Stimulated activated CD8-positive, alpha-beta memory T cell treated with anti-CD3 and anti-CD28 coated beads, Interleukin-15, amount 100 ng/mL, for 1 hour (primary cell): Measurements from ENCODE around the gene TREM1.

ENCODE experiments used
- DNase-seq: peaks from one replicate; pipeline ENCODE4 v3.0.0-alpha.2; 2020; ENCODE audit warnings: low read depth

Gene TREM1

DNA sequence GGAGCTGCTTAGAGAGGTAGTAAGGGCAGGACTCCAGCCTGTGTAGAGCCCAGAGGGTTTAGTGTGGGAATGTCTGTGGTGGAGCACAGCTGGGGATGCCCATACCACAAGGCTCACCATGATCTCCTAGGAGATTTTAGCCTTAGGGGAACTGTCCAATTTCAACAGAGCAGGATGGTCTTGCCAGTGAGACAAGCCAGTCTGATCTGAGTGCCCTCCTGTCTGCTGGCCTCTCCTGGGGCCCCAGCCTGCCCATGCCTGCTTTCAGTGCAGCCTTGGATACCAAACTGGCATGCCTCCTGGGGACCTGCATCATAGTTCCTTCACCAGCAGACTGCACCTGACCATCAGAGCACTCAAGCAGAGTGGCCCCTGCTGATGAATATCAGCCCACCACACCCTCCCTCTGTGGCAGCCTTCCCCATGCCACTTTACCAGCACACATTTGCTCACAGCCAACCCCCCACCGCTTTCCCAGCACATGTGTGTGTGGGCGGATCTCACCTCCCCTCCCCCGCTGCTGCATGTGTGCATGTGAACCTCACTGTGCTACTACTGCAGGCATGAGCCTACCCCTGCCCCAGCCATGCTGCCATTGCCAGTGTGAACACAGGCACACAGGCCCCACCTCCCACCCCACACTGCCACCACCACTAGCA lies 7.9 kb upstream of the TREM1 start:
- no peak for DNase-seq

DNA sequence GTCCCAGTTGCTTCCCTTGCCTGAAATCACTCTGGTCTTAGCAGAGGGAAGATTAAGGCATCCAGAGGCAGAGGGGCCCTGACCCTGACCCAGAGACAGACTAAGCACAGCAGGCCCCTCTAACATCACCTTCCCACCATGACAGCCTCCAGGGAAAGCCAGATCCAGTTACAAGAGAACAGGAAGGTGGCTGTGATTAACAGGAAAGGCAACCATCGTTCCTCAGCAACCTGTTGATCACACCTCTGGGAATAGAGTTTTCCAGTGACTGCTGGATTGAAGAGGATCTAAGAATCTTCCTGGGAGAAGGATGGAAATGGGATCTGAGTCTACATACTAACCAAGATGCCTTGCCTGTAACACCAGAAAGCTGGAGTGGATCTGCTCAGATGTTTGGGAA lies 5.2 kb upstream of the TREM1 start:
- DNase-seq, result no peak

DNA sequence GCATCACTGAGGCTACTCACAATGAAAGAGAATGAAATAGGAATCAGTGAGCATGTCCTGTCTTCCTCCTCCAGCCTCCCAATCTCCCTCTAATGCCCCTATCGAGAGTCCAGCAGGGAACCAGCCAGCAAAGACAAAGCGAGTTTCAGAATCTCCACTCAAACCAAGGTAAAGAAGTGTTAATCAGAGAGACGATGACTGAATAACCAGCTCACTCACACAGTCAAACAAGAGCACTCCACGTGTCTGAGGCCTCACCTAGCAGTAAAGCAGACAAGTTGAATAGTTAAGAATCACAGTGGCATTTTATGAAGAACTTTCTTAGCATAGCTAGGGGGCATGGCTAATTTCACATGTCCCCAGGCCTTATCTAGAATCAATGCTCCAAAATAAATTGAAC lies 3.3 kb upstream of the TREM1 start:
- no peak for DNase-seq

DNA sequence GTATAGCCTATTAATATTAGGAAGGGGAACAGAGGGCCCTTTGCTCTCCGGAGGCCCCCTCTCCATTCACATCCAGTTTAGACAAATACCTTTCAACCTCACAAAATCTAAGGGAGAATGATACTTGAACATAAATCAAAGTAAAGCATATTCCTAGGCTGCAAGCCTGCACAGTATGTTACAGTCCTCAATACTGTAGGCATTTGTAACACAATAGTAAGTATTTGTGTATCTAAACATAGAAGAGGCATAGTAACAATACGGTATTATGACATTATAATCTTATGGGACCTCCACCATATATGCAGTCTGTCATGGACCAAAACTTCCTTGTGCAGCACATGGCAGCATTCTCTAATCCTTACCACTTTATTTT lies 2.3 kb upstream of the TREM1 start:
- DNase-seq, result no peak

DNA sequence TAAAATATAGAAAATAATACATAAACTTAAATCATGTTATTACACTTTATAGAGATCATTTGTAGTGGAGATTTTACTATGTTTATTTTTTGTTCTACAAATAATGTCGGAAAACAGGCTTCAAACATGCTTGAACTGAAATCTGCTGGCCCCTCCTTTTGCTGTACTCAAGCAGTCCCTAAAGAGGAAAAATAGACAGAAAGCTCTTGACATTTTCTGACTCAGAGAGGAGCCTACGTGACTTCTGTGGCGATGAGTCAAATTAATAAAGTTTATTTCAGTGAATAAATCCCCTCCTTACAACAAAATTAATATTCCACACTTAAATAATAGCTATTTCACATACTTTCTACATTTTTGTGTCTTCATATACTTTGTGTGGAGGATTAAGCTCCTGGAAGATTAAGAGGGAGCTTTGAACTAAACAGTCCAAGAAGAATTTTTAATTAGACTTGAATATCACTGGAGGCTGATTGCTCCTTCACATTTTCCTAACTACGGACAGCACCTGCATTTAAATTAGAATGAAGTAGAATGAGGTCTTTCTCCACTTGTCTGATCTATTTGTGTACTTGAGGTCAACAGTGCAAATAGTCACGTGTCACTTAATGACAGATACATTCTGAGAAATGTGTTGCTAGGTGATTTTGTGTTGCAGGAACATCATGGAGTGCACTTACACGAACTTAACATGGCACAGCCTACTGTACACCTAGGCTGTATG lies 1.7 kb upstream of the TREM1 start:
- no peak for DNase-seq

DNA sequence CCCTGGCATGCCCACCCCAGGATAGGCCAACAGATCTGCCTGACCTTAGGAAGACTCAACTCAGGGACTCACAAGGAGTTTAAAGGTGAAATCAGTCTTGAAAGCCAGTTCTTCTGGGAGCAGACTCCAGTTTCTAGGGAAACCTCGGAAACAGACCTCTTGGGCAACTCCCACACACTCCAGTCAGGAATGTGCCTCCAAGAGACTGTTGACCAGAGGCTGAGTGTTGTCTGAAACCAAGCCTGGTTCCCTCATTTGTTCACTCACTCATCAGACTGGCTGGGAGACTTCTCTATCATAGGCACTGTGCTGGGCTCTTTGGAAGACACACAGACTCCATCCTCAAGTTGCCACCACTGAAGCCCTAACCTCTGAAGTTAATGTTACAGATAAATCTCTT lies 1.8 kb downstream of the TREM1 start:
- no peak for DNase-seq

DNA sequence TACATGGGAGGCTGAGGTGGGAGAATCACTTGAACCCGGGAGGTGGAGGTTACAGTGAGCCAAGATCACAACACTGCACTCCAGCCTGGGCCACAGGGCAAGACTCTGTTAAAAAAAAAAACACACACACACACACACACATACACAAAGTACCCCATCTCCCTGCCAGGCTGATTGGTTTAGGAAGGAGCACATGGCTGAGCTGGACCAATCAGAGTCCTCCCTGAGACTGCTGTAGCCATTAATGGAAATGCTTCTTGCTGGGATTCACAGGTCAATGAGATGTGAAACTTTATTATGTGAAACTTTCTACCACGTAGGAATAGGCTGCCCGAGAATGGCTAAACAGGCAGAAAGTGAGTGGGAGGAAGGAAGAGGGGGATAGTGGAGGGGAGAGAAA lies 2.9 kb downstream of the TREM1 start:
- DNase-seq, result no peak

DNA sequence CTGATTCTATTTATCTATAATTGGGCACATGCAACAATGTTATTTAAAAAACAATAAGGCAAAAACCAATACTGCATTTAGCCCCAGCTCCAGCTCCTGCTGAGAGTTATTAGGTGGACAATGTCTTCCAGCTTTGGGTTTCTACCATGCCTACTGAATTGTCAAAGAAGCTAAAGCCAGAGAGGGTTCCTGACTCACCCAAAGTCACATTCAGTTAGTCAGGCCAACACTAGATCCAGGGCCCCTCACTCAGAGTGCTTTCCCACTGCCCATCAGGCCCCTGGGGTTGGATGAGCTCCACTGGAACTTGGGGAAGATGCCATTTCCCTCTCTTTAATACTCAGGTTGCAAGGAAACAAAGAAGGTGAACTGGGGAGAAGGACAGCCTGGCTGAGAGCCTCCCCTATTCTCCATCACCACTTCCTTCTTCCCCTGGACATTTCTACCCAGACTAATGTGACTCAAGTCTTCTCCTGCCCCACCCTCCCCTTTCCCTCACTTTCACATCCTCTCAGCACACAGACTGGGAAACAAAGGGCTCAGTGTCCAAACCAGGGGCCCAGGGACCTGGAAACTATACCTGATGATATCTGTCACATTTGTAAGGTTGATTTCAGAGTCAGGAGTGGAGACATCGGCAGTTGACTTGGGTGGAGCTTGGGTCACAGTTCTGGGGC lies 6.0 kb downstream of the TREM1 start:
- no peak for DNase-seq

DNA sequence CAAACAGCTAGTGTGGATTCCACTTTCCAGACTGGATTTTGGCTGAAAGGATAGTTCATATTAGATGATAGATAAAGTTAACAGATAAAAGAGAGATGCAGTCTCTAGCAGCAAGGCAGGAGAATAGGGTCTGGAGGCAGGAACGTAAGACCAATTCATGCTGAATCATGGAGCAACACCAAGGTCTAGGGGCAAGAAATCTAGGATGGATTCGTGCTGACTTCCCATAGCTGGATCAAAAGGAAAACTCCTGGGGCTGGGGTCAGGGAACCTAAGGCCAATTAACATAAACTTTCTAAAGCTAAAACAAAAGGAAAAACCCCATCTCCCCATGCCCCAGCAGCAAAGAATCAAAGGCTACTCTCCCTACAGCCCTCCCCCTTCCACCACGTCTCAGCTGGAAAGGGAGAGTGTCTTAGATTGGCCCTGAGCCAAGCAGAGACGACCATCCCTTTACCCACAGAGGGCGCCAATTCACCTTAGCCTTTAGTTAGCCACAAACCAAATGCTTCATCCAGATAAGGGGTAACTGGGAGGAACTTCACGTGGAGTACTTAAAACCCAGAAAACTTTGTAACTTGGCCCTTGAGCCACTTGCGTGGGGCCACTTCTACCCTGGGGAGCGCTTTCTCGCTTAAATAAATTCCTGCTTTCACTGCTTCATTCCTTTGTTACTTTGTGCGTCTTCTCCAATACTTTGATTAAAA lies 7.6 kb downstream of the TREM1 start:
- peak; percentile 32 for DNase-seq

DNA sequence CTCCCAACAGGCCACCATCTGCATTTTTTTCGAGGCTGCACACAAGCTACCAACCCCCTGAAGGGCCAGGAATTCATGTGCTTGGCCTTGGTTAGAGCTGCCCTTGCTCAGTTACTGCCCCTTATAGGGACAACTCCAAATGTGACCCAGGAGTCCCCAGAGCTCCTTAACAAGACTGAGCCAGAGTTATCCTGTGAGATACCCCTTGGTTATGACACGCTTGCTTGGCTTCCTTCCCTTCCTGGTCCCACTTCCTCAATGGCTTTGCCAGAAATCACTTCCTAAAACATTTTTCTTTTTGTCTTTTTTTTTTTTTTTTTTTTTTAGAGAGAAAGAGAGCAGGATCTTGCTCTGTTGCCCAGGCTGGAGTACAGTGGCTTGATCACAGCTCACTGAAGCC lies 8.9 kb downstream of the TREM1 start:
- DNase-seq, result no peak

DNA sequence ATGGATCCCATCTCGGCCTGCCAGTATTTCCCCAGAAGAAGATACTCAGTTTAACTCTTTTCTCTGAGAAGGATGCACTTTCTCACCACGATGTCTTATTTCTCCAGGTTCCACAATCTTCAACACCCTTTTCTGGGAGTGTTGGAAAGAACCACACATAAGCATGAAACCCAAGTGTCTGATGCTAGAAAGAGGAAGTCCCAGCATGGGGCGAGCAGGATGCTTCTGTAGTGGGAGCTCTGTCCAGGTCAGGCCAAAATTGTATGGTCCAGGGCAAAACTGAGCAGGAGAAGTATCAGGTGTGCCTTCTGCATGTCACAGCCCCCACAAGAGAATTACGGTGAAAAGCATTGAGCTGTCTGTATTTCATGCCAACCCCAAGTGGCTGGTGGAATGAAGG lies 11.0 kb downstream of the TREM1 start:
- DNase-seq, result no peak

DNA sequence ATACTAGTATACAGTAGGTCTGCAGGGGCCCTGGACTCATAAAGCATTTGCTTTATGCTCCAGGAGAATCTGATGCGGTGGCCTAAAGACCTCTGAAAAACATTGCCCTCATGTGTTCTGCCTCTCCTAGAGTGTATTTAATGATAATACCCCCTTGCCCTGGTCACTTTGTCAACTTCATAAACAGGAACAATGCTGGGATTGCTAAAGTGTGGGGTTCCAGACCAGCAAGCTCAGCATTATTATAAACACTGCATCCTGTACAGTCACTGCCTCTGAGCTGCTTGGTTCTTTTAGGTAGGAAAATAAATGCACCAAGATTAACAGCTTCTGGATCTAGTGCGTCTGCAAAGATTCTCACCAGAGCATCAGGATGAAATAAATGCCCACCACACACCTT lies 12.2 kb downstream of the TREM1 start:
- no peak for DNase-seq

DNA sequence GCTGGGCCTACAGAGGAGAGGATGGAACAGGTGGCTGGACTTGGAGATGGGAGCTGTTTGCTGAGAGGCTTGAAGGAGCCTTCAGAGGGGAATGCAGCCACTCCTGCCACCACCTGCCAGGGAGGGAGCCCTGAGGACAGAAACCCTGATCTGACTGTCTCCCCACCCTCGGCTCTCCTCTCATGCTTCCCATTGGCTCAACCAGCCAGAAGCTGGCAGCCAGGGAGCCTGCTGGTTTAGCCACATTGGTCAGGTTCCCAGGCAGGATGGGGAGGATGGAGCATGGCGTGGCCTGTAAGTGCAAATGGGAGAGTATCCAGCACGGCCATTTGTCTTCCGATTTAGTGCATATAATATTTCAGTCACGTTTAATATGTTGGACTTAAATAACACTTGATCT lies 12.8 kb downstream of the TREM1 start:
- no peak for DNase-seq

DNA sequence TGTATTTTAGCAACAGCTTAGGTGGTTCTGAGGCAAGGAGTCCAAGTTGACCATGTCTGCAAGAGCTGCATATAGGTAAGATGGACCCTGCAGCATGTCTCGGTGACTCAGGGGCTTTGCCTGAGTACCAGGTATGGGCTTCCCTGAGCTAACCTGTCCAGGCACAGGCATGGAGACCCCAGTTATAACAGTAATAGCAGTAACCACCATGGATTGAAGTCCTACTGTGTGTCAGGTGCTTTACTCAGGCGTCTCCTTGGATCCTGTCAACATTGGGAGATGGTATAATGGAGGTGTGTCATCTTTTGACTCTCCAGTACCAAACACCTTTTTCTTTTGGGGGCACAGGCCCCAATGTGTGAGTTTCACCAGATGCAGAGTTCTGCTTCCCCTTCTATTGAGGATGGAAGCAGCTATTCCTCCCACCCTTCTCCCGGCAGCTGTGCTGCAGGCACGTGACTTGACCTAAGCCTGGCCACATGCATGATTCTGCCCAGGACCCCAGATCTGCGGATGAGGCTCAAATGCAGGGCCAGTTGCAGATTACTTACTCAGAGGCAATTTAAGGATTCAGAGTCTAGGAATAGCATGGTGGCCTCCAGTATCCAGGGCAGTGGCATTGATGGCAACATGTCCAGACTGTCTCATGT lies 13.8 kb downstream of the TREM1 start:
- DNase-seq, result no peak

DNA sequence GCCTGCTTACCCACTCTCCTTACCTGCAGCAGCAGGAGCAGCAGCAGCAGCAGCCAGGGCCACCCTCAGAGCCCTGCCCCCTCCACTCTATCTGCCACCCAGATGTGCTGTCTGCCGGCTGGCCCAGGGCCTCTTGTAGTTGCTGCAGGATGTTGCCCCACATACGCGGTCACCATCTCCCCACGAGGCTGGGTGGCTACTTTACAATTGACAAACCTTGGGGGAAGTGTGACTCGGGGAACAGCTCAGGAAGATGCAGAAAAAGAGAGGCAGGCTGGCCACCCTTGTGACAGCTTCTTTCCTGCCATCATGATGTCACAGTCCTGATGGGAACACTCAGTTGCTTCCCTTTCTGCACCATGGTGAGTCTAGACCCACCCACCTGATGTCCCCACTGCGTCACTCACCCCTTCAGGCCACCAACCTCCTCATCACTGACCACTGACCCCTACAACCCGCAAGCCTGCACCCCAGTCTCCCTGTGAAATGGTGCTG lies 14.5 kb downstream of the TREM1 start:
- DNase-seq, result no peak

DNA sequence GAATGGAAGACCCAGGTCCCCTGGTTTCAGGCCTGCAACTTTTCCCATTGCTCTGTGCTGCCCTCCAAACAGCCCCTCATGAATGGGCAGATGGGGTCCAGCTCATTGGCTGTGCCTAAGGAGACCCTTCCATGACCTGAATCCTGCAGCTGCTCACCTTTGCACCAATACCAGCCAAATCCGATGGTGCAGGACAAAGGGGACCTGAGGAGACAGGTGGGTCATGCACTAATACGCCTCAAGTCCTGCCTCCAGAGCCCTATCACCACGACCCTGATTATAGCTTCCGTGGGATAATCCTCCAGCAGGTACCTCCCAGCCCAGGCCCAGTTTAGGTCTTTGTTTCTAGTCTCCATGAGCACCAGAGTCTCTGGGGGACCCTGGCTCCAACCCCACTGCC lies 16.8 kb downstream of the TREM1 start:
- no peak for DNase-seq

DNA sequence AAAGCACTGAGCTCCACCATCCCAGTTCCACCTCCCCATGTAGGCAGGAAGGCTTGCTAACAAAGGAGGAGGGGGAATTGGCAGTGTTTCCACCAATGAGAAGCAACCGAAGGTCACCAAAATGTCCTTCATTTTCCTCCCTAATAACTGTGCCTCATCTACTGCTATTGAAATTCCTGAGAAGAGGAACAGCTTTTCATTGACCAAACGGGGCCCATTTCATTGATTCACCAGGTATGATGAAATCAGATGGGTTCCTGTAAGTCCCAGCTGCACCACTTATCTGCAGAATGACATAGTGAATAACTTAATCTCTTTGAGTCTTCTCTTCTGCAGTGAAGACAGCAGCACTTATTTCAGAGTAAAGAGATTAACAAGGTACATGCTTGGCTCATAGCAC lies 17.3 kb downstream of the TREM1 start:
- DNase-seq, result no peak

DNA sequence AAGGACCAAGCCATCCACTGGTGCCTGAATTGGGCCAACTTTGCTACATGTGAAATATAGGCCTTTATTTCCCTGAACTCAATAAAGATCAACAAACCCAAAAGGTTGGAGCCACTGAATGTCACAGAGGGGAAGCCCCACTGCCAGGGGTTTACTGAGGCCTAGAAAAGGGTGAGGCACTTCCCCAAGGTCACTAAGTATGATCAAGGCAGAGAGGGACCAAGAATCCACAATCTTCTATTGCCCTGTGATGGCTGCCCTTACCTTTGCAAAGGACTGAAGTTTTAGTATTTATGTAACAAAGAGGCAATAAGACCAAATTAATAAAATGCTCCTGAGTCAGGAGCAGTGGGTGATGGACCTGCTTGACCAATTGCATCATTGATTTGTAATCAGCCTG lies 18.0 kb downstream of the TREM1 start:
- no peak for DNase-seq

DNA sequence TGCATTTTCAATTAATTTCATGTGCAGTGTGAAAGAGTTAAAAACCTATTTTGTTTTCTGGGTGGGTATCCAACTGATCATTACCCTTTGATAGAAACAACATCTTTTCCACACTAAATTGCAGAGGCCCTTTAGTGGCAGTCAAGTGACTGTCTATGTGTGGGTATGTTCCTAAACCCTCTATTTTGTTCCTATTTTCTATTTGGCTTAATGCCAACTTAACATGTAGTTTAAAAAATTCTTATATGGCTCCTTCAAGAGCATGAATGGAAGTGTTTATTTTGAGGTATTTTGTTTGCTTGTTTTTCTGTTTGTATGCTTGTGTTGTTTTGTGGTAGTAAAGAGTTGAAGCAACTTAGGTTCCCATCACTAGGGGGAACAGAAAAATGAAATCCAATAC lies 19.9 kb downstream of the TREM1 start:
- no peak for DNase-seq

DNA sequence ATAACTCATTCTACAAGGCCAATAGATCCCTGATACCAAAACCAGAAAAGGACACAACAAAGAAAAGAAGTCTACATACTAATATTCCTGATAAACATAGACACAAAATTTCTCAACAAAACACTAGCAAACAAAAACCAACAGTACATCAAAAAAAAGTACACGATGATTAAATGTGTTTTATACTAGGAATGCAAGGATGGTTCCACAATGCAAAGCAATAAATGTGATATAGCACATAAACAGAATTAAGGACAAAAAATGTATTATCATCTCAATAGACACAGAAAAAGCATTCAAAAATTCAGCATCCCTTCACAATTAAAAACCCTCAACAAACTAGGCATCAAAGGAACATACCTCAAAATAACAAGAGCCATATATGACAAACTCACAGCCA lies 23.2 kb downstream of the TREM1 start:
- DNase-seq, result no peak

DNA sequence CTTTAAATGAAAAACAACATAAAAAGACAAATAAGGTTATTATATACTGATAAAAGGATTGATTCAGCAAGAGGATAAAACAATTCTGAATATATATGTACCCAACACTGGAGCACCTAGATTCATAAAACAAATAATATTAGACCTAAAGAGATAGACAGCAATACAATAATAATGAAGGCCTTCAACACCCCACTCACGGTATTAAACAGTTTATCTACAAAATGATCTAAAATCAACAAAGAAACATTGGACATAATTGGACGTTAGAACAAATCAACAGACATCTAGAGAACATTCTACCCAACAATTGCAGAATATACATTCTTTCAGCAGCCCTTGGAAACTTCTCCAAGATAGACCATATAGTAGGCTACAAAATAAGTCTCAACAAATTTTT lies 24.1 kb downstream of the TREM1 start:
- DNase-seq, result no peak

DNA sequence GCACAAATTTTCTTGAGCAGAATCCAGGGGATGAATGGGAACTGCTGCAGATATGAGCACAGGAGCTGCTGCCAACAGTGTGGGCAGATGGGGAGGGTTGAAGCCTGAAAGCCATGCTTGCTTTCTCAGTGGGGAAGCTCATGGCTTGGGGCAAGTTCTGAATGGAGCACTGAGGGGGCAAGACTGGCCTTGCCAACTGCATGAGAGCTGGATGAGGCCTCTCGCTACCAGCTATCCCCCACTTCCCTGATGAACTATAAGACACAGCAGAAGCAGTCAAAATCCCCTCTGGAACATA lies 28.3 kb downstream of the TREM1 start:
- no peak for DNase-seq
